Stimulated activated CD8-positive, alpha-beta memory T cell treated with anti-CD3 and anti-CD28 coated beads, Interleukin-15, amount 100 ng/mL, for 48 hours (primary cell): ENCODE data around the gene DNLZ.

Experiments used
- DNase-seq, 2 donors: peaks; one replicate each; pipeline ENCODE4 v3.0.0-alpha.2; 2020; ENCODE audit warnings: low read depth in 2 of 2

DNLZ gene

GRCh38 chr9:136376457-136376856, 12.9 kb upstream of the DNLZ start:
- no peak for DNase-seq

GRCh38 chr9:136375096-136375495, 11.6 kb upstream of the DNLZ start:
- no peak for DNase-seq

- DNase-seq, result no peak
These were observed 10.6 kb upstream of the DNLZ start for GRCh38 chr9:136374183-136374575.

- DNase-seq, result no peak
These were observed 10.0 kb upstream of the DNLZ start, which contains the start of gene CARD9 for GRCh38 chr9:136373300-136374182. Gene CARD9, minus strand, starts transcription at chr9:136373669. Its CDS starts 1,591 bp downstream, at chr9:136372078.

GRCh38 chr9:136372561-136373299, 9.2 kb upstream of the DNLZ start:
- no peak for DNase-seq

GRCh38 chr9:136372006-136372405, 8.5 kb upstream of the DNLZ start:
- DNase-seq, result no peak

GRCh38 chr9:136371533-136371880, 8.0 kb upstream of the DNLZ start:
- DNase-seq, result no peak

GRCh38 chr9:136370687-136371532, 7.4 kb upstream of the DNLZ start:
- no peak for DNase-seq

GRCh38 chr9:136370037-136370436, 6.5 kb upstream of the DNLZ start:
- no peak for DNase-seq

GRCh38 chr9:136368190-136368589, 4.6 kb upstream of the DNLZ start:
- no peak for DNase-seq

GRCh38 chr9:136367296-136368145, 4.0 kb upstream of the DNLZ start:
- no peak for DNase-seq

GRCh38 chr9:136366826-136367225, 3.3 kb upstream of the DNLZ start:
- no peak for DNase-seq

GRCh38 chr9:136365775-136366222, 2.3 kb upstream of the DNLZ start:
- no peak for DNase-seq

- no peak for DNase-seq
These were observed 1.6 kb upstream of the DNLZ start for GRCh38 chr9:136364942-136365774.

- no peak for DNase-seq
These were observed 605 bp upstream of the DNLZ start for GRCh38 chr9:136363949-136364748.

- no peak for DNase-seq
These were observed 1.1 kb downstream of the DNLZ start for GRCh38 chr9:136362450-136362784.

GRCh38 chr9:136361754-136362449, 1.6 kb downstream of the DNLZ start:
- DNase-seq, result no peak

GRCh38 chr9:136361047-136361753, 2.3 kb downstream of the DNLZ start:
- no peak for DNase-seq
